T-helper 9 cell (primary cell): Measurements from ENCODE around the gene SYNE1.
A peak's percentile ranks its signal among the peaks of the same experiment; 100 is the strongest.

Experiments used
- DNase-seq: peaks from one replicate; pipeline ENCODE4 v3.0.0-alpha.2; 2020

Gene SYNE1

GRCh38 chr6:152221806-152222628 lies 415.1 kb downstream of the SYNE1 start:
- no peak for DNase-seq

GRCh38 chr6:152220786-152221185 lies 416.4 kb downstream of the SYNE1 start:
- DNase-seq: no peak

GRCh38 chr6:152218887-152219286 lies 418.3 kb downstream of the SYNE1 start:
- no peak for DNase-seq

GRCh38 chr6:152212437-152212836 lies 424.7 kb downstream of the SYNE1 start:
- no peak for DNase-seq

GRCh38 chr6:152209211-152209610 lies 428.0 kb downstream of the SYNE1 start:
- no peak for DNase-seq

- no peak for DNase-seq
Observed at GRCh38 chr6:152207915-152208714, 429.0 kb downstream of the SYNE1 start.

- peak; percentile 33 for DNase-seq
Observed at GRCh38 chr6:152206072-152206818, 430.9 kb downstream of the SYNE1 start.

- no peak for DNase-seq
Observed at GRCh38 chr6:152204591-152204990, 432.6 kb downstream of the SYNE1 start.

- DNase-seq: no peak
Observed at GRCh38 chr6:152201120-152201519, 436.0 kb downstream of the SYNE1 start.

GRCh38 chr6:152195896-152196295 lies 441.3 kb downstream of the SYNE1 start:
- DNase-seq: no peak

GRCh38 chr6:152189736-152190135 lies 447.4 kb downstream of the SYNE1 start:
- DNase-seq: no peak

- no peak for DNase-seq
Observed at GRCh38 chr6:152188011-152188410, 449.2 kb downstream of the SYNE1 start.

- no peak for DNase-seq
Observed at GRCh38 chr6:152186840-152187239, 450.3 kb downstream of the SYNE1 start.

GRCh38 chr6:152184917-152185574 lies 452.1 kb downstream of the SYNE1 start:
- no peak for DNase-seq

- no peak for DNase-seq
Observed at GRCh38 chr6:152184573-152184916, 452.6 kb downstream of the SYNE1 start.

GRCh38 chr6:152180601-152181000 lies 456.6 kb downstream of the SYNE1 start:
- no peak for DNase-seq

GRCh38 chr6:152176268-152176667 lies 460.9 kb downstream of the SYNE1 start:
- DNase-seq: no peak

- no peak for DNase-seq
Observed at GRCh38 chr6:152173957-152174356, 463.2 kb downstream of the SYNE1 start.

GRCh38 chr6:152173321-152173720 lies 463.8 kb downstream of the SYNE1 start:
- DNase-seq: no peak

GRCh38 chr6:152170702-152171667 lies 466.2 kb downstream of the SYNE1 start:
- DNase-seq: peak; percentile 14

GRCh38 chr6:152170313-152170701 lies 466.9 kb downstream of the SYNE1 start:
- no peak for DNase-seq
